Measurements from ENCODE around the gene MPV17L2. TPM values are rescaled to one million over a fixed set of nuclear protein-coding genes. Genes with fewer than 3 reads are reported as not detected.
"Not testable (repeated sequence)": the region's sequence is repeated elsewhere in the genome, so short reads cannot be mapped to it uniquely, and the experiment has no call there.

The MPV17L2 gene
- total RNA-seq, 1 experiment from 2014 or later: 13.3 TPM

GRCh38 chr19:18157465-18158063 lies 35.5 kb upstream of the MPV17L2 start:
- Histone ChIP-seq H3K36me3 (ENCODE audit: control insufficient read depth, insufficient read depth, low read length) (peaks cover 2% of the 10 kb centered on the region), H3K9me3 (ENCODE audit: control insufficient read depth, insufficient read depth, low read depth, low read length) (no peaks in the 10 kb centered on the region), H3K4me1 (ENCODE audit: control insufficient read depth, insufficient read depth, low read length) (peaks cover 22% of the 10 kb centered on the region), H3K4me3 (ENCODE audit: low read depth in 2 of 2, low read length in 2 of 2) (no peak overlapping the region), H3K27ac (ENCODE audit: low read length) (peak overlapping the region; percentile 39; the same call in 1 of the 2 replicates), H3K27me3 (ENCODE audit: control insufficient read depth, insufficient read depth, low read length) (no peaks in the 10 kb centered on the region)
- intact Hi-C loops (cut with micrococcal nuclease; ENCODE audit: unreplicated experiment) (no loop called here), in situ Hi-C loops (cut with HindIII; ENCODE audit: low pct_unique_long_range_greater_than_20kb, low sequenced_read_pairs) (no loop called here)
- no peak for ATAC-seq
- ChIA-PET POLR2A (no interaction called here), CTCF (interaction anchor here (0.5 to 1.0 kb wide), 2 partner anchors 44 to 50 kb away, joined by 3 to 5 read pairs; no protein-coding TSS in a partner anchor)
- no TSS peak for BruUV-seq (replicated peaks)
- DNase-seq (ENCODE audit: low read depth, low spot score): no peak
- no peak for TF ChIP-seq POLR2AphosphoS5 (IDR thresholded peaks at IDR 0.05; ENCODE audit: low read depth, low read length)
- TF ChIP-seq REST (IDR thresholded peaks at IDR 0.05; ENCODE audit: insufficient read depth in 1 of 2, low read depth in 2 of 2, low read length in 1 of 2): no peak
- no peak for TF ChIP-seq SIN3A (IDR thresholded peaks at IDR 0.05; ENCODE audit: borderline replicate concordance, insufficient read depth, low read depth, low read length)
- TF ChIP-seq TCF7L2 (IDR thresholded peaks at IDR 0.05; ENCODE audit: low read depth, low read length): no peak
- TF ChIP-seq CTCF (IDR thresholded peaks at IDR 0.05): no peak

- intact Hi-C loops (cut with micrococcal nuclease; ENCODE audit: unreplicated experiment): no loop called here
- no peak for TF ChIP-seq TCF7L2 (IDR thresholded peaks at IDR 0.05; ENCODE audit: low read depth, low read length)
- CTCF ChIA-PET: interaction anchor here (1.0 kb wide), 1 partner anchor 45 kb away, joined by 5 read pairs; no protein-coding TSS in a partner anchor
- no peak overlapping the region for H3K27ac ChIP-seq (ENCODE audit: low read length)
- no peaks in the 10 kb centered on the region for H3K27me3 ChIP-seq (ENCODE audit: control insufficient read depth, insufficient read depth, low read length)
- H3K4me1 ChIP-seq (ENCODE audit: control insufficient read depth, insufficient read depth, low read length): peaks cover 22% of the 10 kb centered on the region
- H3K36me3 ChIP-seq (ENCODE audit: control insufficient read depth, insufficient read depth, low read length): peaks cover 2% of the 10 kb centered on the region
- POLR2A ChIA-PET: no interaction called here
- no peak for DNase-seq (ENCODE audit: low read depth, low spot score)
- ATAC-seq: no peak
- no TSS peak for BruUV-seq (replicated peaks)
- no peaks in the 10 kb centered on the region for H3K9me3 ChIP-seq (ENCODE audit: control insufficient read depth, insufficient read depth, low read depth, low read length)
- in situ Hi-C loops (cut with HindIII; ENCODE audit: low pct_unique_long_range_greater_than_20kb, low sequenced_read_pairs): no loop called here
- no peak overlapping the region for H3K4me3 ChIP-seq (ENCODE audit: low read depth in 2 of 2, low read length in 2 of 2)
These were observed 34.6 kb upstream of the MPV17L2 start for GRCh38 chr19:18158467-18158866.

- intact Hi-C loops (cut with micrococcal nuclease; ENCODE audit: unreplicated experiment); H3K4me3 ChIP-seq (ENCODE audit: low read depth in 2 of 2, low read length in 2 of 2); H3K36me3 ChIP-seq (ENCODE audit: control insufficient read depth, insufficient read depth, low read length); H3K27me3 ChIP-seq (ENCODE audit: control insufficient read depth, insufficient read depth, low read length); H3K9me3 ChIP-seq (ENCODE audit: control insufficient read depth, insufficient read depth, low read depth, low read length); DNase-seq (ENCODE audit: low read depth, low spot score); POLR2A ChIA-PET; ATAC-seq; in situ Hi-C loops (cut with HindIII; ENCODE audit: low pct_unique_long_range_greater_than_20kb, low sequenced_read_pairs); BruUV-seq (replicated peaks); CTCF ChIA-PET; H3K27ac ChIP-seq (ENCODE audit: low read length): not testable (repeated sequence)
- H3K4me1 ChIP-seq (ENCODE audit: control insufficient read depth, insufficient read depth, low read length): peaks cover 22% of the 10 kb centered on the region
These were observed 33.9 kb upstream of the MPV17L2 start for GRCh38 chr19:18159059-18159616.
